ENCODE results near the gene COL18A1.

The COL18A1 gene

DNA sequence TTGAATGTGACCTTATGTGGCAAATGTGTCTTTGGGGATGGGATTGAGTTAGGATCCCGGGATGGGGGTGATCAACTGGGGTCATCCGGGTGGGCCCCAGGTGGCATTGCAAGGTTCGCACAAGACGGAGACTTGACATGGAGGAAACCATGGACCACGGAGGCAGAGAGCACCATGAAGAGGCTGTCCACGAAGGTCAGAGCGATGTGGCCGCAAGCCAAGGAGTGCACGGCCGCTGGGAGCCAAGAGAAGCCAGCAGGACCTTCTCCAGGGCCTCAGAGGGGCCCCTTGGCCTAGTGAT lies 22.3 kb upstream of the COL18A1 start:
- in situ Hi-C loops (cut with HindIII; ENCODE audit: low sequenced_read_pairs), result no loop called here

DNA sequence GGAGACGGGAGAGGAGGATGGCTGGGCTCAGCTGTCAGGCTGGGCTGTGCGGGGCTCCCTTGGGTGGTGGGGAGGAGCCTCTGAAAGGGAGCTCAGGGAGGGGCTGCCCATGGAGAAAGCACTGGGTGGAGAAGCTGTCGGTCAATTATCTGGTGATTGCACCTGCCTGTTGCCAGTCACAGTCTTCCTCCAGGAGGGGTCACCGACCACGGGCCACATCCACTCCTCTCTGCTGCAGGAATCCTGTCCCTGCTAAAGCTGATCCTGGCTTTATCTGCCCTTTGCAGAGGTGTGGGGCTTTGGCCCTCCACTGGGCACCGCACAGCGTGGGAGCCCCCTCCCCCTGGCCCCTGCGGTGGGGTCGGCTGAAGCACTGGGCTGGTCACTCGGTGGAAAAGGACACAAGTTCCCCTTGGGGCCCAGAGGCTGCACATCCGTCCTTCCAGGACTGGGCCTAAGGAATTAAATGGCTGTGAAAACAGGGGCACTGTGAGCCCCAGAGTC lies 21.8 kb upstream of the COL18A1 start:
- in situ Hi-C loops (cut with HindIII; ENCODE audit: low sequenced_read_pairs), result no loop called here

DNA sequence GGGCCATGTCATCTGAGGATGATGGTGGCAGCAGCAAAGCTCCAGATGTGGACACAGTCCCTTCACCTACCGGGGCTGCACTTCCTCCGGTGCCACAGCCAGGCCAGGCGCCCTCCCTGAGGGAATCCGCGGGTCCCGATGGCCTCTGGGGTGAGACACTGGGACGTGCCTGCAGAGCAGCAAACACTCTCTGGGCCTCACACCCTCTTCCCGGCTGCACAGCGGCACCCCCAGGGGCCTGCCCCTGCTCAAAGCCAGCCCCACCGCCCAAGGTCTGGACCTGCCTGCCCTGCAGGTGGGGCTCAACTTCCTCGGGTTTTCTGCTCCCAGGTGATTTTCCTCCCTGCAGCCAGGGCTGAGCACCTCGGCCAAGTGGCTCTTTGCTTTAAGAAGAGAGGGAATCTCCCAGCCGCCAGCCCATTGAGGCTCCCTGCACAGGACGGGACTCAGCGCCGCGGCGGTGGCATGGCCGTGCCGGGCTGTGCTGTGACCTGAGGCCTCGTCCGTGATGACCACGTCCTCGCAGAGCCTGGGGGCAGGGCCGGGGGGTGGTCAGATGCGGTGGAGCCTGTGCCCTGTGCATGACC lies 21.3 kb upstream of the COL18A1 start:
- in situ Hi-C loops (cut with HindIII; ENCODE audit: low sequenced_read_pairs), result no loop called here

DNA sequence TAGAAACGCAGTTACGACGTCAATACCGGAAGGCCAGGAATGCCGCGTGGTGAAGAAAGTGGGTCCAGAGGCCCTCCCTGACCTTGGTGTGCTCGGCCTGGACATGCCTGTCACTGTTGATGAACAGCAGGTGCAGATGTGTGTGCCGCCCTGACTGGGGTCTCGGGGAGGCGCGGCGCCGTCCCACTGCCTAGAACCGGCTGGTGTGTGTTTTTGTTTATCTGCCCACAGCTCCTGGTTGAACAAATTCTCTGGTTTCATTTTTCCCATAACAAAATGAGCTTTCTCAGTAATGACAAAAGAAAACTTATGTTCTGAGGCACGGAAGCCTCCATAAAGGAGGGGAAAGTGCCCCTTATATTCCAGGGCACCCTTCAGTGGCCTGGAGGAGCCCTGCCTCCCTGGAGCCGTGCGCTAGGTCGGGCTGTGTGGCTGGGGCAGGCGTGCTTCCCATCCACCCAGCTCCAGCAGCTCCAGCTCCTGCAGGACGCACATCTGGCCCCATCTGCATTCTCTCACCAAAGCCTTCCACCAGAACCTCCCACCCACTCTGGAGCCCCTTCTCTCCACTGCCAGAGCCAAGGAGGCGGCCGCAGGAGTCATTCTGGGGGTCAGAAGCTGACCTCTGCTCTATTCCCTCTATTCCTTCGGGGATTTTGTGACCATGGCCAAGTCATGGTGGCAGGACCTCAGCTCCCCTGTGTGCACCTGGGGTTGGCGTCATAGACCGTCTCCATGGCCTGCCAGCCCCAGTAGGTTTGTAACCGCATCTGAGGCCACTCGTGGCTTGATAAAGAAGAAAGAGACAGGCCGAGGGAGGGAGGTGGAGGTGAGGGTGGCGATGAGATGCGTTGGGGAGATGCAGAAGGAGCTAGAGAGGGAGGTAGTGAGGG lies 20.1 kb upstream of the COL18A1 start:
- in situ Hi-C loops (cut with HindIII; ENCODE audit: low sequenced_read_pairs), result no loop called here

DNA sequence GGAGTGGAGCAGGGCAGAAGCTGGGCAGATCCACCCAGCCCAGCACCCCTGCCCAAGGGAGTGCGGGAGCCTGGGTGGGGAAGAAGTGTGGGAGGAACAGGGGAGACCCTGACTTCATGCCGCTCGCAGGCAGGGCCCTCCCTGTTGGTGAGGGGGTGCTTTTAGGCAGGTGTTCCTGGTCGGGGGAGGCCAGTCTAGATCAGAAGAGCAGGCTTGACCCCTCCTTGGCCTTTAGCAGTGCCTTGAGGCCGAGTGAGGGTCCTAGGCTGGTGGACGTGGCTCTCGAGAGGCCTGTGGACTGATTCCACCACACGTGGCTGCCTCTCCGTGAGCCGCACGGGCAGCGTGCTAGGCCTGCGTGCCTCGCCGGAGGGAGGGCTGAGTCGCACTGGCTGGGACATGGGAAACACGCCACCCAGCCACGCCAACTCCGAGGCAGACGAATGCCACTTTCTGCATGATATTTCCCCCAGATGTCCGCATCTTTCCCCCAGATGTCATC lies 19.4 kb upstream of the COL18A1 start:
- in situ Hi-C loops (cut with HindIII; ENCODE audit: low sequenced_read_pairs), result no loop called here

DNA sequence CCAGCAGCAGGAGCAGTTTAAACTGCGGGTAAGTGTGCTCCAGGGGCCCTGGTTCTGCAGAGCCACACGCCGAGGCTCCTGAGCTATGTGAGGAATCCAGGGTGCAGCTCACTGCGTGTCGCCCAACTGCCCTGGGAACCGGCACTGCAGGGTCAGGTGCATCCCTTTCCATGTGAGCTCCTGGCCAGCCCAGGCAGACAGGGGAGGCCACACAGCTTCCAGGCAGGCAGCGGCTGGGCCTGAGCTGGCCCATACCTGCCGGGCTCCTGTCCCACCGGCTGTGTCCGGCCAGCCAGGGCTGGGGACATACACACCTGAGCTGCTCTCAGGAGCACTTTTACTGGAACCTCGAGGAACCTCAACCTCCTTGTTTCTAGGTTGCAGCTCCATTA lies 18.6 kb upstream of the COL18A1 start:
- in situ Hi-C loops (cut with HindIII; ENCODE audit: low sequenced_read_pairs), result no loop called here

DNA sequence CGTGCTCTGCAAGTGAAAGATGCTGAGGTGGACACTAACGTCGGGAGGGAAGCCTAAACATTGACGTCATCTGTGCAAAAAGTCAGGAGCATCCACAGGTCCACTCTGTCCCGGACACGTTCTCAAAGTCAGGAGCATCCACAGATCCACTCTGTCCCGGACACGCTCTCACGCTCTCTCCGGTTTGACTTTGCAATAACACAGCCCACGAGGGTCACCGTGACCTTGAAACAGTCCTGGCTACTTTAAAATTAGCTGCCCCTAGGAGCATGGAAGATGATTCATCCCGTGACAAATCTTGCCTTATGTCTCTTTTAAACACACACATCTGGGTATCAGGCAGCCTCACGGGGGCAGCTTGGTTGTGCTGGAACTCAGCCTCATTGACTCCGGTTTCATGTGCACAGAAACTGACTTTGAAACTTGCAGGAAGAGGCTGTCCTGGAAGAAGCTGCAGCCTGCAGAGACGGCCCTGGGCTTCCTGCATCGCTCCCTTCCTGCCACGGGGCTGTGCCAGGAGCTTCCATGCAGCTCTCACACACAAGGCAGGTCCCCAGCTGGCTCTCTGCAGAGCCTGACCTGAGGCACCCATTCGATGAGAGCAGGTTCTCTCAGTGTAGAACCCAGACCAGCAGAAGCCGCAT lies 18.1 kb upstream of the COL18A1 start:
- in situ Hi-C loops (cut with HindIII; ENCODE audit: low sequenced_read_pairs), result no loop called here

DNA sequence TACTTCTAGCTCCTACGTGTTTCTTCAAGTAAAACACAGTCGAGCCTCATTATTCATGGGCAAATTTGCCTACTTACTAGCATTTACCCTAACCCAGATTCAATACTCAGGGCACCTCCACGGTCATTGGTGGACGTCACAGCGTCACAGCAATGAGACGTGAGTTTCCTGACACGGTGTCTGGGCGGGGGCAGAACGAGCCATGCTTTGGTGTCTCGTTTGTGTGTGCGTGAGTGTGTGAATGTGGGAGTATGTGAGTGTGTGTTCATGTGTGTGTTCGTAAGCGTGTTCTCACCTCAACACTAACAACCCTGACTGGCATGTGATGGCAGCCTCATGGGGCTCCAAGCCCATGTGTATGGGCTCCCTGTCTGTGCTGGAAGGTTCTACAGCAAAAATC lies 17.5 kb upstream of the COL18A1 start:
- in situ Hi-C loops (cut with HindIII; ENCODE audit: low sequenced_read_pairs), result no loop called here

DNA sequence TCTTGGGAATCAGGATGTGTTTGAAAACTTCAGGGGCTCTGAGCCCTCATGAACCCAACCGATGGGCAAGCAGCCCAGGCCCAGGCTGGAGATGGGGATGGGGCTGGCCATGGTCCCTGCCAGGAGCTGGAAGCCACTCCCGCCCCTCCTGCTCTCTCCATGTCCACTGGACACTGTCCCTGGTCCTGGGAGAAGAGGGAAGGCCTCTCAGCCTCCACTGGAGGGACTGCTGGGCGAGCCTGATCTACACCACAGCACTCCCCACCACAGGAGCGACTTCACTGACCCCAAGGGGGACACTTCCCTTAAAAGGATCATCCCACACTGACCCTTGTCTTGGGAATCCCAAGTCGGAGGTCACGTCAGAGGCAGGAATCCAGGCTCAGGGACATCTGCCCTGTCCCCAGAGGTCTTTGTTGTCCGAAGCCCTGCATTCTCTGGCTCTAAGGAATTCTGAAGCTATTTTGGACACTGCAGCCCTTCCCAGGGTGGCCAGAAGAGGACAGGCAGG lies 16.9 kb upstream of the COL18A1 start:
- in situ Hi-C loops (cut with HindIII; ENCODE audit: low sequenced_read_pairs), result no loop called here

DNA sequence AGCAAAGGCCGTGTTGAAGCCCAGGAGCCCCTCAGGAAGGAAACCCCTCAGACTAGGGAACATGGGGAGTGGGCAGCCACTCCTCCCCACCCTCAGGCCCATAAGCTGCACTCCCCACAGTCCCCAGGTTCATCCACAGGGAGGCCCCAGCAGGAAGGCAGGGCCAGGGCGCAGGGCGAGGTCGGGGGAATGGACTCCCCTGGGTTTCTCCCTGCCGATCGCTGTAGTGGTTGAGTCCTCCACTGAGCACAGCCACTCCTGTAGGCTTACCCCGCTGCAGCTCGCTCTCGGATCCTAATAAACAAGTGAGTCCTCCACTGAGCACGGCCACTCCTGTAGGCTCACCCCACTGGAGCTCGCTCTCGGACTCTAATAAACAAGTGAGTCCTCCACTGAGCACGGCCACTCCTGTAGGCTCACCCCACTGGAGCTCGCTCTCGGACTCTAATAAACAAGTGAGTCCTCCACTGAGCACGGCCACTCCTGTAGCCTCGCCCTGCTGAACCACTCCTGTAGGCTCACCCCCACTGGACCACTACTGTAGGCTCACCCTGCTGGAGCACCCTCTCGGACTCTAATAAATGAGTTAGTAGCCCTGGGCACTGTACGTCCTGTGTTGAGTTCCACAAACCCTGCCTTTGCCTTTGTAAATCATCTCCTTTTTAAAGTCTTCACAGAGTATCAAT lies 16.2 kb upstream of the COL18A1 start:
- in situ Hi-C loops (cut with HindIII; ENCODE audit: low sequenced_read_pairs), result no loop called here

DNA sequence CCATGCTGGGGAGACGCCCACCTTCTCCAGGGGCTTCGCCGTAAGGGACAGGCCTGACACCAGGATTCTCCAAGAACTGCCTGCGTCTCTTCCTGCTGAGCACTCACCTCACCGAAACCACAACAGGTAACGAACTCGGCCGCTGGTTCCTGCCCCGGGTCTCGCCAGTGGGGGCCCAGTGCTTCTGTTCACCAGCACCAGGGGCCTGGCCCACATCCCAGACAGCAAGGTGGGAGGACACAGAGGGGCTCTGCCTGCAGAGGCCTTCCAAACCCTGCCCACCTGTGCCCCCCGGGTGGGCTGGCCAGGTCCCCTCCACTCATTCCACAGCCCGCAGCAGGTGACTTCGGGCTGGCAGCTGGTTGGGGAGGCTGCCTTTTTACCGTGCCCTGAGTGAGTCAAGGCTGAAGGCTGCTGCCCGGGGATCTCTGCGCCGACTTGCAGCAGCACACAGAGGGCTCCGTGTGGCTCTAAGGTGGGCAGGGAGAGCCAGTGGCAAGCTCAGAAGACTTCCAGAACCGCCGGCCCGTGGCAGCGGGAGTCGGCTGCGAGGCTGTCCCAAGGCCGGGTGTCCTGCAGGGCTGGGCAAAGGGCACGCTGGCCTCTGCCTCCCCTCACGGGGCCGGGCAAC lies 14.7 kb upstream of the COL18A1 start:
- in situ Hi-C loops (cut with HindIII; ENCODE audit: low sequenced_read_pairs), result no loop called here

DNA sequence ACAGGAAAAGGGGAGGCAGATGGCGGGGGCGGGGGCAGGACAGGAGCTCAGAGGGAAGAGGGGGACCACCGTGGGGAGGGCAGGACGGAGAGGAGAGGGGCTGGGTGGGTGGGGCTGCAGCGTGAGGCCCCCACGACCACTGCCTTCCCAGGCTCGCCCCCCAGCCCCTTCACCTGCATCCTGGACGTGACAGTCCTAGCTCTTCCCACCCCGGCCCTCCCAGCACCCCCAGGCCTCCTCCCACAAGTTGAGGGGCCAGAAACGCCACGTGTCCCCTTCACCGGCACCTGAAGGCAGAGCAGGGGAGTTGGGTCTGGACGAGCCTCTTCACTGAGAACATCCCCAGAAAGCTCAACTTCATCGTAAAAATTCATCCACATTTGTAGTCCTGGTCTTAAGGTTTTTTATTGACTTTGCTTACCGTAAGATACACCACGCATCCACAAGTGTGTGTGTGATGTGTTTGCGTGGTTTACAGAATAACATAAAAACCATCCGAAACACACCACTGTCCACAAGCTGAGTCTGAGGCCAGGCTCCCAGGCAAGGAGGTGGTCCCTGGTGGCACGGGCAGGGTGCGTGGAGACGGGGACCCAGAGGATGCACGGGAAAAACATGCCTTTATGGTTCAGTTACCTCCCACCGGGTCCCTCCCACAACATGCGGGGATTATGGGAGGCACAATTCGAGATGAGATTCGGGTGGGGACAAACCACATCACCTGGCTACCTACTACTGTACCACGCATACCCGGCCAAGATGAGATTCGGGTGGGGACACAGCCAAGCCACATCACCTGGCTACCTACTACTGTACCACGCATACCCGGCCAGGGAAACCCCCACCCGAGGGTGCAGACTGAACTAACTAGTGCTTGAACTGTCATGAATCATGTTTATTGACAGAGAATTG lies 13.9 kb upstream of the COL18A1 start:
- in situ Hi-C loops (cut with HindIII; ENCODE audit: low sequenced_read_pairs), result no loop called here

DNA sequence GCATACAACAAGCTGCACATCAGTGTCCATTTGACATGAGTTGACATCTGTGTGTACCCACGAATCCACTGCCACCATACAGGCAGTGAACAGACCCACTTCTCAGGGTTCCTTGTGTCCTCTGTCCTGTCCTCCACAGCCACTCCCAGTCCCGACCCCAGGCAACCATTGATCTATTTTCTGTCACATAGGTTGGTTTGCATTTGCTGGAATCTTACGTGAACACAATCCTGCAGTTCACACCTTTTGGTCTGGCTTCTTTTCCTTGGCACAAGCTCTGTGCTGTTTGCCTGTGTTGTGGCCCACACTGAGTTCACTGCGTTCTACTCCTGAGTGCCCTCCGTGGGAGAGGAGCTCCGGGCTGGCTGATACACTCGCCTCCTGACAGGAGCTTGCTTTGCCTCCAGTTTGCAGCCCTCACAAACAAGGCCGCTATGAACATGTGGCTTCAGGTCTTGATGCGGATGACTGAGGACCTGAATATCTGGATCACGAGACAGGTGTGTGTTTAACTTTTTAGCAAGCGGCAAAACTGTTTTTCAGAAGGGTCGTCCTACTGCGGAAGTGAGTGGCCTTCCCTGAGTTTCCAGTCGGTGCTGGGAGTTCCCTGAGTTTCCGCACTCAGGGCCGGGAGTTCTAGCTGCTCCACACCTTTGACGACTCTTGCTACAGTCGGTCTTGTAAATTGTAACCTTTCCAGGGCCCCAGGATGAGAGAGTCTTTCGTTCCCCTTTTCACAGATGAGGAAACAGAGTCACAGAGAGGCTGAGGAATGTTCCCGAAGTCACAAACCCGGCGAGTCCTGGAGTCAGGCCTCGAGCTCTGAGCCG lies 13.0 kb upstream of the COL18A1 start:
- in situ Hi-C loops (cut with HindIII; ENCODE audit: low sequenced_read_pairs), result no loop called here

DNA sequence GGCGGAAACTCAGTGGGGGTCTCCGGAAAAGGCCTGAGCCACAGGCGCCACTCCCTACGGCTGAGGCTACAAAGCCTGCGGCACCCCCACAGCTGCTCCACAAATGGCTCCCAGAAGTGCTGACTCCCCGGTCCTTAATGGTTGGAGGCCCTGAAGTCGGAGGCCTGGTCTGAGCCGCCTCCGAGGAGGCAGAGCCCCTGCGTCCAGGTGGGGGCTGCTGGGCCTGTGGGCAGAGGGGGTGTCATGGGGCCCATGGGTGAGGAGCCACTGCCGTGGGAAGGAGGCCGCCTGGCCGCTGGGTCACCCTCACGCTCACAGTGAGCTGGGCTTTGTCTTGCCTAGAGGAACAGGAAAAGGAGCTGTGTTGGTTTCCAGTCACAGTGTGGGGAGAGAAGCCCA lies 12.4 kb upstream of the COL18A1 start:
- in situ Hi-C loops (cut with HindIII; ENCODE audit: low sequenced_read_pairs), result no loop called here

DNA sequence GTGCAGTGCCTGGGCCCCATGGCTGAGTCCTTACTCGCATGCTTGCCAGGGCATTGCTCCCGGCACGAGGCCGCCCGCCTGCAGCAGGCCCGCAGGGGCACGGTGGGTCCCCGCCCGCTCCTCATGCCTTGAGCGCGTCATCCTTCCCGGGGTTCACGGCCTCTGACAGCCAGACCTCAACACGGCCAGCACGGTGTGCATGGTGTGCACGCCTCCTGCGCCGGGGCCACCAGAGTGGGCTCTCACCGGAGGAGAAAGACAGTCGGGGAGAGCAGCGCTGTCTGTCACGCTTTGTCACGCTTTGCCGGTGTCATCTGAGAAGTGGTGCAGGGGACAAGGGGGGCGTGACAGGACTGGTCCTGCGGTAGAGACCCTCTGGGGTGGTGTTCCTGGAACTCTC lies 11.9 kb upstream of the COL18A1 start:
- in situ Hi-C loops (cut with HindIII; ENCODE audit: low sequenced_read_pairs), result no loop called here

DNA sequence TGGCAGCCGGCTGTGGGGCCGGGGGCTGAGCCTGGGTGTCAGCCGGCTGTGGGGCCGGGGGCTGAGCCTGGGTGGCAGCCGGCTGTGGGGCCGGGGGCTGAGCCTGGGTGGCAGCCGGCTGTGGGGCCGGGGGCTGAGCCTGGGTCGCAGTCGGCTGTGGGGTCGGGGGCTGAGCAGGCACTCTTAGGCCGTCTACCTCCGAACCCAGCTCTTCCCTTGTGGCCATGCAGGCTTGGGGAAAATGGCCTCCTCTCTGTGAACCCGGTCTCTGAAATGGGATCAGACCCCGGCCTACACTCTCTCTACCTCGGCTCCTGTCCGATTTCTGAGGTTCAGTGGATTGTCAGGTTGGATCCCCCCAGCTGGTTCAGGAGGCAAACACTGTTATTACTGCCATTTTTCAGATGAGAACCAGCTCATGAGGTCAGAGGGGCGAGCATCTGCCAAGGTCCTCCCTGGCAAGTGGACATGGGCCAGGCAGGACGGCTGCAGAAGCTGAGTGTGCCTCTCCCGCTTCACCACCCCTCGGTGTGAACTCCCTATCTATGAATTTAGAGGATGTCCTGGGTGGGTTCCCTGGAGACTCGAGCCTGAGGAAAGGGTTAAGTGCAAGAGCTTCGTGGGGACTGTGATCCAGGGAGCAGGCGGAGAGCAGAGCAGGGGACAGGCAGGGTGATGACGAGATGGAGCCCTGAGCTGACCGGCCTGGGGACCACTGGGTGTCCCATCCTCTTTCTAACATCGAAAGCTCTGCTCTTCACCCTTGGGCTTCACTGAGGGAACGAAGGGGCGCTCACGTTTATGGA lies 10.9 kb upstream of the COL18A1 start:
- in situ Hi-C loops (cut with HindIII; ENCODE audit: low sequenced_read_pairs), result no loop called here

DNA sequence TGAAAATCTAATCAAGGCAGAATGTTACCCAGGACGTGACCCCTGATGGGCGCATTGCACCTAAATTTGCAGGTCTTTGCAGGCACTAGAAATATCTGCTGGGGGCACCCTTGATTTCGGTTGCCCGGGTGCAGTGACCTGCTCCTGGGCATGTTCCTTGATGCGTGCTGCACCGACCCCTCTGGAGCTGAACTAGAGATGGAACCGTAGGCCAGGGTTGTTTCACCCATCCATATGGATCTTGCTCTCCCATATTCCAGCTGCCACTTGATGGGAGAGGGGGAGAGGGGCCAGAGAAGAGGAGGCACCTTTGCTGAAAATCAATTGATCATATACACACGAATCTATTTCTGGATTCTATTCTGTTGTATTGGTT lies 8.4 kb upstream of the COL18A1 start:
- in situ Hi-C loops (cut with HindIII; ENCODE audit: low sequenced_read_pairs), result no loop called here

DNA sequence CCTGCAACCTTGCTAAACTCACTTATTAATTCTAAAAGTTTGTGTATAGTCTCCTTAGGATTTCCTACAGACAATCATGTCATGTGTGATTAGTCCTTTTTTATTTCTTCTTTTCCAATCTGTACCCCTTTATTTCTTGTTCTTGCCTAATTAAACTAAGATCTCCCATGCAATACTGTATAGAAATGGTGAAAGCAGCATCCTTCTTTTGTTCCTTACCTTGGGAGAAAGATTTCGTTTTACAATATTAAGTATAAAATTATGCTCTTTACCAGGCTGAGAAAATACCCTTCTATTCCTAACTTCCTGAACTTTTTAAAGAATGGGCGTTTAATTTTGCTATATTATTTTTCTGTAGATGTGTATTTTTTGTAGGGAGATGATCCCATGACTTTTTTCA lies 7.6 kb upstream of the COL18A1 start:
- in situ Hi-C loops (cut with HindIII; ENCODE audit: low sequenced_read_pairs), result no loop called here

Data from DLD1 (cell line).